HepG2 (cell line): ENCODE data around the gene CTU2. TPM values are rescaled to one million over a fixed set of nuclear protein-coding genes. Genes with fewer than 3 reads are reported as not detected.
A peak's percentile ranks its signal among the peaks of the same experiment; 100 is the strongest.

Source experiments
- ARNT ChIP-seq: fragments of 450-650 bp; IDR thresholded peaks from 2 replicates; pipeline ENCODE4 v1.6.1; 2017
- CHD4 ChIP-seq: fragments of 200-600 bp; sonication (generic); IDR thresholded peaks from 2 replicates; pipeline ENCODE4 v1.7.0; 2017; ENCODE audit warnings: mild to moderate bottlenecking, low read length, borderline replicate concordance
- GFI1 ChIP-seq: sonication (generic); formaldehyde crosslinking; IDR thresholded peaks from 2 replicates; pipeline ENCODE4 v1.5.0; 2020; ENCODE audit warnings: missing genetic modification reagents, mild to moderate bottlenecking, borderline replicate concordance
- HNRNPLL ChIP-seq: fragments of 200-400 bp; formaldehyde crosslinking; IDR thresholded peaks from 2 replicates; pipeline ENCODE4 v1.6.1; 2017; ENCODE audit warnings: mild to moderate bottlenecking, low read depth, low read length; ENCODE audit not compliant: poor library complexity, severe bottlenecking
- JUNB ChIP-seq: sonication (generic); formaldehyde crosslinking; IDR thresholded peaks from 2 replicates; pipeline ENCODE4 v1.8.0; 2022; ENCODE audit warnings: missing genetic modification reagents, mild to moderate bottlenecking, borderline replicate concordance
- KDM2A ChIP-seq: sonication (generic); formaldehyde crosslinking; IDR thresholded peaks from 2 replicates; pipeline ENCODE4 v1.4.0; 2020; ENCODE audit warnings: low read depth, missing genetic modification reagents, borderline replicate concordance
- MEIS1 ChIP-seq: sonication (generic); formaldehyde crosslinking; IDR thresholded peaks from 2 replicates; pipeline ENCODE4 v1.9.0; 2021; ENCODE audit warnings: mild to moderate bottlenecking, missing genetic modification reagents, moderate library complexity, borderline replicate concordance
- U2AF2 ChIP-seq: fragments of 200-400 bp; formaldehyde crosslinking; IDR thresholded peaks from 2 replicates; pipeline ENCODE4 v1.6.1; 2017; ENCODE audit warnings: low read depth, mild to moderate bottlenecking, low read length
- ZFP36L2 ChIP-seq: sonication (generic); formaldehyde crosslinking; IDR thresholded peaks from 2 replicates; pipeline ENCODE4 v1.4.0; 2020; ENCODE audit warnings: missing genetic modification reagents
- ZNF160 ChIP-seq: sonication (generic); formaldehyde crosslinking; IDR thresholded peaks from 2 replicates; pipeline ENCODE4 v1.8.0; 2022; ENCODE audit warnings: mild to moderate bottlenecking, inconsistent platforms, missing genetic modification reagents
- ZNF441 ChIP-seq: sonication (generic); formaldehyde crosslinking; IDR thresholded peaks from 2 replicates; pipeline ENCODE4 v1.7.0; 2021; ENCODE audit warnings: missing genetic modification reagents, borderline replicate concordance
- ZNF451 ChIP-seq: sonication (generic); formaldehyde crosslinking; IDR thresholded peaks from 2 replicates; pipeline ENCODE4 v1.5.0; 2020; ENCODE audit warnings: mild to moderate bottlenecking, missing genetic modification reagents
- ZNF562 ChIP-seq: sonication (generic); formaldehyde crosslinking; IDR thresholded peaks from 2 replicates; pipeline ENCODE4 v1.8.0; 2022; ENCODE audit warnings: missing genetic modification reagents, borderline replicate concordance
- ZNF709 ChIP-seq: sonication (generic); formaldehyde crosslinking; IDR thresholded peaks from 2 replicates; pipeline ENCODE4 v1.5.0; 2020; ENCODE audit warnings: mild to moderate bottlenecking, missing genetic modification reagents
- ZNF776 ChIP-seq: sonication (generic); formaldehyde crosslinking; IDR thresholded peaks from 2 replicates; pipeline ENCODE4 v1.4.0; 2020; ENCODE audit warnings: mild to moderate bottlenecking, missing genetic modification reagents
- ZNF777 ChIP-seq: sonication (generic); formaldehyde crosslinking; IDR thresholded peaks from 2 replicates; pipeline ENCODE4 v1.4.0; 2020; ENCODE audit warnings: missing genetic modification reagents
- polyA plus RNA-seq, 8 experiments: library from polyadenylated mRNA; depleted of rRNA in 3 of 8; stranded (reverse) in 7 of 8; unstranded in 1 of 8; fragments of >200 nt; fragmentation: Illumina TruSeq in 4 of 8; extraction: Trizol in 4 of 8; gene quantifications; 2 replicates each; pipeline versions ENCODE4 v1.2.1 to v1.2.3, GENCODE V29; 2011 to 2016; ENCODE audit warnings: low read depth in 4 of 8, missing spikeins in 1 of 8, mixed read lengths in 1 of 8; ENCODE audit not compliant: insufficient read depth in 1 of 8
- total RNA-seq, 5 experiments: library from RNA; depleted of rRNA; stranded (reverse); fragments of >200 nt; fragmentation: Illumina TruSeq; extraction: Trizol; gene quantifications; 2 replicates each; pipeline ENCODE4 v1.2.3, GENCODE V29; 2016; ENCODE audit warnings: low read depth in 1 of 5
- TF ChIP-seq, protein P1 (sequence below): sonication (generic); formaldehyde crosslinking; IDR thresholded peaks from 2 replicates; pipeline ENCODE4 v1.4.0; 2020; ENCODE audit warnings: missing genetic modification reagents, low read depth, mild to moderate bottlenecking, borderline replicate concordance
- TF ChIP-seq, protein P2 (sequence below): IDR thresholded peaks from 2 replicates; pipeline ENCODE4 v1.6.1; 2016
- TF ChIP-seq, protein P3 (sequence below): sonication (generic); formaldehyde crosslinking; IDR thresholded peaks from 2 replicates; pipeline ENCODE4 v1.5.0; 2020; ENCODE audit warnings: missing genetic modification reagents
- TF ChIP-seq, protein P4 (sequence below): IDR thresholded peaks from 2 replicates; pipeline ENCODE4 v1.6.1; 2016; ENCODE audit warnings: missing biosample characterization, missing genetic modification reagents, low read depth
- TF ChIP-seq, protein P5 (sequence below): sonication (generic); formaldehyde crosslinking; IDR thresholded peaks from 2 replicates; pipeline ENCODE4 v1.4.0; 2020; ENCODE audit warnings: low read depth, missing genetic modification reagents

The CTU2 gene
- total and polyA plus RNA-seq, 2 of the 13 experiments (the other 11 are each of a cell fraction or from before 2014, with no cell fraction given): 13.3 to 21.9 TPM

DNA sequence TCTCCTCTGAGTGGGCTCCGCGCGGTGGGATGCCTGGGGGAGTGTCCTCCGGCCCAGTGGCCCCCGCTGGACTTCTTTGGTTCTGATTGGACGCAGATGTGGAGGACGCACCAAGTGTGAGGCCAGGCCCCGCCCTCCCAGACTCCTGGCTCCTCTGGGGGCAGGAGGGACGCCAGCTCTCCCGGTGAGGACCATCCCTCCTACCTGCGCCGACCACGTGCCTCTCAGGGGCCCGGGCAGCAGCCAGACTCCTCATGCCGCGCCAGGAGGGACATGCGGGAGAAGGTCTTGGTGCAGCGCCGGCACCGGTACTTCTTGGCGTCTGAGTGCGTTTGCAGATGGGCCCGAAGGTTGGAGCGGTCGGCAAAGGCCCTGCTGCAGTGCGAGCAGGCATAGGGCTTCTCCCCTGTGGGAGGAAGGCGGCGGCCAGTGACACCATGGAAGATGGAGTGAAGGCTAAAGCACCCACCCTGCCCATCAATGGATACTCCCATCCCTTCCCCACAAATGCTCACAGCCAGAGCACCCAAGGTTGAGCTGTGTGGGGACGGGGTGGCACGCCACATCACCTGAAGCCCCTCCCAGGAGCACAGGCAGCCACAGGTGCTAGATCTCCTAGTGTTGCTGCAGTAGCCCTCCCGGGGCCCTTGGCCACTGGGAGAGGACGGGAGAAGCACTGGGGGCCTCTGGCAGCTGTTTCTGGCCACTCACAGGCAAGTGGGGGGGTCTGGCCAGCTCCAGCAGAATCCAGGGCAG, 27.9 kb upstream of the CTU2 start (continued):
- TF ChIP-seq GFI1 (CRISPR knock-in tag) (no peak), ZNF777 (no peak), ZNF451 (CRISPR knock-in tag) (0 out of 2 replicates have a peak, but pooled peaks have one; percentile 36), U2AF2 (no peak), CHD4 (no peak), ARNT (no peak), MEIS1 (CRISPR knock-in tag) (no peak), HNRNPLL (peak; percentile 18), ZNF160 (CRISPR knock-in tag) (no peak), ZNF562 (CRISPR knock-in tag) (no peak), ZNF441 (CRISPR knock-in tag) (no peak), KDM2A (CRISPR knock-in tag) (peak; percentile 38; the same call in 1 of the 2 replicates), ZFP36L2 (CRISPR knock-in tag) (no peak), ZNF709 (CRISPR knock-in tag) (peak; percentile 61; the same call in 1 of the 2 replicates), JUNB (CRISPR knock-in tag) (no peak), ZNF776 (peak; percentile 21; the same call in 1 of the 2 replicates)
- TF ChIP-seq, protein P1, sequence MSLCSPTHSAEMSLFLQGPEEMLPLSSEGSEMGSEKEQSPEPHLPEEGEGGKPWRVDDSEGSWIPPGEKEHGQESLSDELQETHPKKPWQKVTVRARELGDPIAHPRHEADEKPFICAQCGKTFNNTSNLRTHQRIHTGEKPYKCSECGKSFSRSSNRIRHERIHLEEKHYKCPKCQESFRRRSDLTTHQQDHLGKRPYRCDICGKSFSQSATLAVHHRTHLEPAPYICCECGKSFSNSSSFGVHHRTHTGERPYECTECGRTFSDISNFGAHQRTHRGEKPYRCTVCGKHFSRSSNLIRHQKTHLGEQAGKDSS (CRISPR knock-in tag): no peak
- TF ChIP-seq, protein P2, sequence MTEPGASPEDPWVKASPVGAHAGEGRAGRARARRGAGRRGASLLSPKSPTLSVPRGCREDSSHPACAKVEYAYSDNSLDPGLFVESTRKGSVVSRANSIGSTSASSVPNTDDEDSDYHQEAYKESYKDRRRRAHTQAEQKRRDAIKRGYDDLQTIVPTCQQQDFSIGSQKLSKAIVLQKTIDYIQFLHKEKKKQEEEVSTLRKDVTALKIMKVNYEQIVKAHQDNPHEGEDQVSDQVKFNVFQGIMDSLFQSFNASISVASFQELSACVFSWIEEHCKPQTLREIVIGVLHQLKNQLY: no peak
- TF ChIP-seq, protein P3, sequence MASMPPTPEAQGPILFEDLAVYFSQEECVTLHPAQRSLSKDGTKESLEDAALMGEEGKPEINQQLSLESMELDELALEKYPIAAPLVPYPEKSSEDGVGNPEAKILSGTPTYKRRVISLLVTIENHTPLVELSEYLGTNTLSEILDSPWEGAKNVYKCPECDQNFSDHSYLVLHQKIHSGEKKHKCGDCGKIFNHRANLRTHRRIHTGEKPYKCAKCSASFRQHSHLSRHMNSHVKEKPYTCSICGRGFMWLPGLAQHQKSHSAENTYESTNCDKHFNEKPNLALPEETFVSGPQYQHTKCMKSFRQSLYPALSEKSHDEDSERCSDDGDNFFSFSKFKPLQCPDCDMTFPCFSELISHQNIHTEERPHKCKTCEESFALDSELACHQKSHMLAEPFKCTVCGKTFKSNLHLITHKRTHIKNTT (CRISPR knock-in tag): no peak
- TF ChIP-seq, protein P4, sequence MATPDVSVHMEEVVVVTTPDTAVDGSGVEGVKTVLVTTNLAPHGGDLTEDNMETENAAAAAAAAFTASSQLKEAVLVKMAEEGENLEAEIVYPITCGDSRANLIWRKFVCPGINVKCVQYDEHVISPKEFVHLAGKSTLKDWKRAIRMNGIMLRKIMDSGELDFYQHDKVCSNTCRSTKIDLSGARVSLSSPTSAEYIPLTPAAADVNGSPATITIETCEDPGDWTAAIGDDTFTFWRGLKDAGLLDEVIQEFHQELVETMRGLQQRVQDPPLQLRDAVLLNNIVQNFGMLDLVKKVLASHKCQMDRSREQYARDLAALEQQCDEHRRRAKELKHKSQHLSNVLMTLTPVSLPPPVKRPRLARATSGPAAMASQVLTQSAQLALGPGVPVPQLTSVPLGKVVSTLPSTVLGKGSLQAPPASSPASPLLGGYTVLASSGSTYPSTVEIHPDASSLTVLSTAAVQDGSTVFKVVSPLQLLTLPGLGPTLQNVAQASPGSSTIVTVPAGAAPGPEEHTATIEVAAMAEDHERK (CRISPR knock-in tag): no peak
- TF ChIP-seq, protein P5, sequence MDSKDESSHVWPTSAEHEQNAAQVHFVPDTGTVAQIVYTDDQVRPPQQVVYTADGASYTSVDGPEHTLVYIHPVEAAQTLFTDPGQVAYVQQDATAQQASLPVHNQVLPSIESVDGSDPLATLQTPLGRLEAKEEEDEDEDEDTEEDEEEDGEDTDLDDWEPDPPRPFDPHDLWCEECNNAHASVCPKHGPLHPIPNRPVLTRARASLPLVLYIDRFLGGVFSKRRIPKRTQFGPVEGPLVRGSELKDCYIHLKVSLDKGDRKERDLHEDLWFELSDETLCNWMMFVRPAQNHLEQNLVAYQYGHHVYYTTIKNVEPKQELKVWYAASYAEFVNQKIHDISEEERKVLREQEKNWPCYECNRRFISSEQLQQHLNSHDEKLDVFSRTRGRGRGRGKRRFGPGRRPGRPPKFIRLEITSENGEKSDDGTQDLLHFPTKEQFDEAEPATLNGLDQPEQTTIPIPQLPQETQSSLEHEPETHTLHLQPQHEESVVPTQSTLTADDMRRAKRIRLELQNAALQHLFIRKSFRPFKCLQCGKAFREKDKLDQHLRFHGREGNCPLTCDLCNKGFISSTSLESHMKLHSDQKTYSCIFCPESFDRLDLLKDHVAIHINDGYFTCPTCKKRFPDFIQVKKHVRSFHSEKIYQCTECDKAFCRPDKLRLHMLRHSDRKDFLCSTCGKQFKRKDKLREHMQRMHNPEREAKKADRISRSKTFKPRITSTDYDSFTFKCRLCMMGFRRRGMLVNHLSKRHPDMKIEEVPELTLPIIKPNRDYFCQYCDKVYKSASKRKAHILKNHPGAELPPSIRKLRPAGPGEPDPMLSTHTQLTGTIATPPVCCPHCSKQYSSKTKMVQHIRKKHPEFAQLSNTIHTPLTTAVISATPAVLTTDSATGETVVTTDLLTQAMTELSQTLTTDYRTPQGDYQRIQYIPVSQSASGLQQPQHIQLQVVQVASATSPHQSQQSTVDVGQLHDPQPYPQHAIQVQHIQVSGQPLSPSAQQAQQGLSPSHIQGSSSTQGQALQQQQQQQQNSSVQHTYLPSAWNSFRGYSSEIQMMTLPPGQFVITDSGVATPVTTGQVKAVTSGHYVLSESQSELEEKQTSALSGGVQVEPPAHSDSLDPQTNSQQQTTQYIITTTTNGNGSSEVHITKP (CRISPR knock-in tag): no peak
